CD14-positive monocyte (primary cell): Measurements from ENCODE around the gene DYNC1I1. TPM values are rescaled to one million over a fixed set of nuclear protein-coding genes. Genes with fewer than 3 reads are reported as not detected.

Source experiments
- DNase-seq, 3 donors: peaks; one replicate each; pipeline ENCODE4 v3.0.0-alpha.2; 2011 to 2022
- H2AFZ ChIP-seq: 2 replicates; pipeline ENCODE4 v1.6.0; 2012; ENCODE audit warnings: mild to moderate bottlenecking, low read depth, low read length, inconsistent platforms; ENCODE audit not compliant: insufficient read depth, poor library complexity, severe bottlenecking
- H3K27ac ChIP-seq, 2 donors: 1 replicate in 1 of 2; 2 replicates in 1 of 2; pipeline ENCODE4 v1.5.1; 2012 to 2013; ENCODE audit warnings: low read length in 2 of 2, control low read depth in 1 of 2, inconsistent platforms in 1 of 2, low read depth in 1 of 2, mild to moderate bottlenecking in 1 of 2
- H3K27me3 ChIP-seq, 2 donors: one replicate each; pipeline versions ENCODE4 v1.6.0 to v1.6.1; 2011 to 2013; ENCODE audit warnings: low read length in 2 of 2; ENCODE audit not compliant: control insufficient read depth in 2 of 2, insufficient read depth in 2 of 2
- H3K36me3 ChIP-seq, 2 donors: replicated peaks in 1 of 2; 1 replicate in 1 of 2; 2 replicates in 1 of 2; pipeline versions ENCODE4 v1.5.1 to v1.6.1; 2012 to 2013; ENCODE audit warnings: low read length in 2 of 2, control low read depth in 1 of 2, inconsistent platforms in 1 of 2, mild to moderate bottlenecking in 1 of 2; ENCODE audit not compliant: insufficient read depth in 2 of 2, control insufficient read depth in 1 of 2
- H3K4me1 ChIP-seq, 2 donors: 1 replicate in 1 of 2; 2 replicates in 1 of 2; pipeline versions ENCODE4 v1.5.1 to v1.6.1; 2012 to 2013; ENCODE audit warnings: low read length in 2 of 2, control low read depth in 1 of 2, inconsistent platforms in 1 of 2, mild to moderate bottlenecking in 1 of 2, moderate library complexity in 1 of 2; ENCODE audit not compliant: insufficient read depth in 2 of 2, control insufficient read depth in 1 of 2
- H3K4me2 ChIP-seq: replicated peaks from 2 replicates; pipeline ENCODE3; 2012; ENCODE audit warnings: low read length, moderate library complexity, mild to moderate bottlenecking; ENCODE audit not compliant: poor library complexity, severe bottlenecking; ENCODE audit errors: extremely low read depth
- H3K4me3 ChIP-seq, 3 experiments: fragments of 200-600 bp in 1 of 3; sonication (generic) in 1 of 3; replicated peaks in 1 of 3; 1 replicate in 2 of 3; 2 replicates in 1 of 3; pipeline ENCODE4 v1.5.1; 2011 to 2013; ENCODE audit warnings: low read length in 3 of 3, mild to moderate bottlenecking in 3 of 3, control low read depth in 2 of 3, low read depth in 2 of 3, inconsistent platforms in 1 of 3, moderate library complexity in 1 of 3
- H3K79me2 ChIP-seq: 2 replicates; pipeline ENCODE4 v1.6.0; 2012; ENCODE audit warnings: mild to moderate bottlenecking, control low read depth, inconsistent platforms, low read length, moderate library complexity; ENCODE audit not compliant: insufficient read depth
- H3K9ac ChIP-seq: 2 replicates; pipeline ENCODE4 v1.6.0; 2017; ENCODE audit warnings: low read length, mild to moderate bottlenecking; ENCODE audit not compliant: insufficient read depth, poor library complexity, severe bottlenecking
- H3K9me3 ChIP-seq, 2 donors: replicated peaks in 1 of 2; 1 replicate in 1 of 2; 2 replicates in 1 of 2; pipeline versions ENCODE4 v1.5.1 to v1.6.1; 2012 to 2013; ENCODE audit warnings: low read length in 2 of 2, control low read depth in 1 of 2; ENCODE audit not compliant: control insufficient read depth in 1 of 2, insufficient read depth in 1 of 2
- H4K20me1 ChIP-seq: 2 replicates; pipeline ENCODE4 v1.6.0; 2012; ENCODE audit warnings: mild to moderate bottlenecking, low read length, control low read depth, moderate library complexity; ENCODE audit not compliant: insufficient read depth
- H3K27ac Mint-ChIP-seq, 7 donors: one replicate each; pipeline ENCODE4 v1.8.0; 2020; ENCODE audit warnings: mild to moderate bottlenecking in 7 of 7, mixed read lengths in 7 of 7, moderate library complexity in 6 of 7, inconsistent platforms in 2 of 7
- H3K27me3 Mint-ChIP-seq, 3 donors: one replicate each; pipeline ENCODE4 v1.8.0; 2021 to 2022; ENCODE audit warnings: low read depth in 3 of 3, mild to moderate bottlenecking in 3 of 3, mixed read lengths in 3 of 3, moderate library complexity in 3 of 3, inconsistent platforms in 1 of 3
- H3K36me3 Mint-ChIP-seq, 2 donors: one replicate each; pipeline ENCODE4 v1.8.0; 2020; ENCODE audit warnings: mixed read lengths in 2 of 2, inconsistent platforms in 1 of 2, mild to moderate bottlenecking in 1 of 2
- H3K4me1 Mint-ChIP-seq: one replicate; pipeline ENCODE4 v1.8.0; 2020; ENCODE audit warnings: mild to moderate bottlenecking, mixed read lengths
- H3K4me3 Mint-ChIP-seq, 2 donors: one replicate each; pipeline ENCODE4 v1.8.0; 2020; ENCODE audit warnings: mild to moderate bottlenecking in 2 of 2, mixed read lengths in 2 of 2, moderate library complexity in 1 of 2
- H3K9me3 Mint-ChIP-seq, 7 donors: one replicate each; pipeline ENCODE4 v1.8.0; 2020 to 2022; ENCODE audit warnings: mixed read lengths in 7 of 7, mild to moderate bottlenecking in 6 of 7, moderate library complexity in 6 of 7, inconsistent platforms in 2 of 7
- whole genome bisulfite sequencing: methylation state at CpG from one replicate; pipeline ENCODE4 v1.1.5; 2013; ENCODE audit warnings: missing lambda C conversion rate; ENCODE audit not compliant: insufficient coverage; 5-methylcytosine and 5-hydroxymethylcytosine counted together
- intact Hi-C, 2 donors: fragments of 100-400 bp; cut with micrococcal nuclease; formaldehyde crosslinking; loops; one replicate each; pipeline versions ENCODE4 v1.15.0 to v1.15.1; 2023
- polyA plus RNA-seq, 3 donors: library from polyadenylated mRNA; depleted of rRNA in 1 of 3; unstranded in 2 of 3; stranded (reverse) in 1 of 3; fragments of 300-500 nt in 2 of 3; fragments of >200 nt in 1 of 3; fragmentation: Illumina TruSeq in 2 of 3; gene quantifications; 1 replicate in 2 of 3; 2 replicates in 1 of 3; pipeline ENCODE4 v1.2.3, GENCODE V29; 2012 to 2021
- TF ChIP-seq, protein P1 (sequence below): fragments of 200-600 bp; IDR thresholded peaks from one replicate; pipeline ENCODE4 v1.8.0; 2022; ENCODE audit warnings: antibody characterized with exemption, mild to moderate bottlenecking

Gene DYNC1I1
- polyA plus RNA-seq, 3 donors = not detected

DNA sequence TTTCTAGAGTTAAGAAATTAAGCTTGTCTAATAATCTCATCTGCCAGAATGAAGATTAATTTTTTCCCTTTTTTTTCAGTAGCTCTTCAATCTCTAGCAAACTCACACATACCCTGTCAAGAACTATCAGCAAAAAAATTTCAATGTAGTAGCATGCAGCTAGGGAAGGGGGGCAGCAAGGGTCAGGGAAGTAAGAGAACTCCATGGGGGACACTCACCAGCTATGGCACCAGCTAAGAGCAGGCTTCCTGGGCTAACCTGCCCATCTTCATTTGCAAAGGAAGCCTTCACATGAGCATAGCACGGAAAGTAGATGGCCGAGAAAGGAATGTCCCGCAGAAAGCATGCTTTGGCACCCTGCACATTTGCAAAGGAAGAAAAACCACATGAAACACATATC, 359.2 kb downstream of the DYNC1I1 start:
- Mint-ChIP-seq H3K4me3 (no peak overlapping the region), H3K4me1 (no peaks in the 10 kb centered on the region), H3K27me3 (no peaks in the 10 kb centered on the region), H3K27ac (peak overlapping the region in 1 of 7 donors; percentile 38), H3K9me3 (no peaks in the 10 kb centered on the region), H3K36me3 (peaks cover 53 to 69% of the 10 kb centered on the region in 2 donors)
- Histone ChIP-seq H3K9ac (no peak overlapping the region), H3K4me2 (no peak overlapping the region), H3K4me3 (no peak overlapping the region), H3K9me3 (no peaks in the 10 kb centered on the region), H2AFZ (no peak overlapping the region), H3K79me2 (no peaks in the 10 kb centered on the region), H3K27ac (no peak overlapping the region), H3K27me3 (no peaks in the 10 kb centered on the region), H4K20me1 (no peaks in the 10 kb centered on the region), H3K36me3 (peaks cover 13 to 52% of the 10 kb centered on the region in 2 donors), H3K4me1 (no peaks in the 10 kb centered on the region)
- no CpG with 5 or more reads among the region's 3 CpGs for WGBS
- TF ChIP-seq, protein P1, sequence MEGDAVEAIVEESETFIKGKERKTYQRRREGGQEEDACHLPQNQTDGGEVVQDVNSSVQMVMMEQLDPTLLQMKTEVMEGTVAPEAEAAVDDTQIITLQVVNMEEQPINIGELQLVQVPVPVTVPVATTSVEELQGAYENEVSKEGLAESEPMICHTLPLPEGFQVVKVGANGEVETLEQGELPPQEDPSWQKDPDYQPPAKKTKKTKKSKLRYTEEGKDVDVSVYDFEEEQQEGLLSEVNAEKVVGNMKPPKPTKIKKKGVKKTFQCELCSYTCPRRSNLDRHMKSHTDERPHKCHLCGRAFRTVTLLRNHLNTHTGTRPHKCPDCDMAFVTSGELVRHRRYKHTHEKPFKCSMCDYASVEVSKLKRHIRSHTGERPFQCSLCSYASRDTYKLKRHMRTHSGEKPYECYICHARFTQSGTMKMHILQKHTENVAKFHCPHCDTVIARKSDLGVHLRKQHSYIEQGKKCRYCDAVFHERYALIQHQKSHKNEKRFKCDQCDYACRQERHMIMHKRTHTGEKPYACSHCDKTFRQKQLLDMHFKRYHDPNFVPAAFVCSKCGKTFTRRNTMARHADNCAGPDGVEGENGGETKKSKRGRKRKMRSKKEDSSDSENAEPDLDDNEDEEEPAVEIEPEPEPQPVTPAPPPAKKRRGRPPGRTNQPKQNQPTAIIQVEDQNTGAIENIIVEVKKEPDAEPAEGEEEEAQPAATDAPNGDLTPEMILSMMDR = no peak
- intact Hi-C loops = no loop called here
- DNase-seq = no peak

DNA sequence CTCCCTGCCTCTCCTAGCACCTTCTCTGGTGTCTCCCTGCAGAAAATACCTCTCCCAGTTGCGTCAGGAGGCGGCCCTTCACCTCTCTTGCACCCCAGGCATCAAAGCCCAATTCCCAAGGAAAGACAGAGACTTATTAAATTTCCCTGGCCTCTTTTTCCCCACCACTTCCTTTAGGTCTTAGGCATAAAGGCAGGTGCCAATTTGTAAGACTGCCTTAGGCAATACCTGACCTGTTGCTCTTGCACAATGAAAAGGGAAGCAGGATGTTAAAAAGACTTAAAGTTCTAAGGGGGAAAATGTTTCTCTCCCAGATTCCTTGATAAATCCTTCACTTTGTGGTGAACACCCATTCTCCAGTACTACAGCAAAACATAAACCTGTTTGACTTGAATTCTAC, 362.9 kb downstream of the DYNC1I1 start:
- no peaks in the 10 kb centered on the region for H3K4me1 Mint-ChIP-seq
- H3K27me3 Mint-ChIP-seq = peaks cover 0 to 2% (median 0%) of the 10 kb centered on the region in 3 donors
- Histone ChIP-seq H3K4me1 (no peaks in the 10 kb centered on the region), H3K79me2 (no peaks in the 10 kb centered on the region), H3K9ac (no peak overlapping the region), H3K36me3 (peaks cover 5 to 51% of the 10 kb centered on the region in 2 donors), H4K20me1 (no peaks in the 10 kb centered on the region), H3K4me3 (no peak overlapping the region), H3K27me3 (no peaks in the 10 kb centered on the region), H3K27ac (no peak overlapping the region), H2AFZ (no peak overlapping the region), H3K9me3 (no peaks in the 10 kb centered on the region), H3K4me2 (no peak overlapping the region)
- H3K4me3 Mint-ChIP-seq = no peak overlapping the region
- H3K36me3 Mint-ChIP-seq = peaks cover 52 to 72% of the 10 kb centered on the region in 2 donors
- DNase-seq = no peak
- H3K27ac Mint-ChIP-seq = peak overlapping the region in 1 of 7 donors; percentile 17
- TF ChIP-seq, protein P1 = no peak
- peaks cover 0 to under 1% (median 0%) of the 10 kb centered on the region in 7 donors for H3K9me3 Mint-ChIP-seq
- 100% methylated on average over 1 of the region's 2 CpGs for WGBS
- intact Hi-C loops = no loop called here
